Measurements from ENCODE around the gene USP47. TPM values are rescaled to one million over a fixed set of nuclear protein-coding genes. Genes with fewer than 3 reads are reported as not detected.
A peak's percentile ranks its signal among the peaks of the same experiment; 100 is the strongest.

Gene USP47
- total and polyA plus RNA-seq, 5 donors: 35.3 to 57.3 (median 52.5) TPM

DNA sequence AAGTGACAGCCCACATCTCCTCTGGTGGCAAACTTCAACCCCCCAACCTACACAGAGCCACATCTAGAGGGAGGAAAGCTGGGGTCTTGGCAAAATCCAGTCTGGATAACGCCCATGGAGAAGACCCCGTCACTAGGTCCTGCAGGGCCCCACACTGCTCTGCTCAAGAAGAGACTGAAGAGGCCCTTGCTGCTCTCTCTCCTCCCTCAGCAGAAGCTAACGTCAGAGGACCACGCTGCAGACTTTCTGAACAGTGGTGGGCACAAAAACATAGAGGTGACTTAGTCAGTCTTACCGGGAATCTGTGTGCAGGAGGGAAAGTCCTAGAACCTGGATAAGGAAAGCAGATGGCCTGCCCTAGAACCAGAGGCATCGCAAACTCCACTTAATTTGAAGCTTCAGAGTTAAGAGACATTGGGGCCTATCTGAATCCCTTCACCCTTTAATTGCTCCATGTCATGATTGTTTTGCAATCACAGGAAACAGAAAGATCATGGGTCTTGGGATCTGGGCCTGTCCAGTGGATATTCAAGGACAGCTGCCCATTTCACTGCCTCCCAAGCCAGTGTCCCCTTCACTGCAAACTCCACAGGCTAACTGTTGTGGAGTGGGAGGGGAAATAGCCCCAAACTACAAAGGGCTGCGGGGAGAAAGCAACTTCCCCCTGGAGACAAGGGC, 164.9 kb downstream of the USP47 start:
- H3K4me1 ChIP-seq (ENCODE audit: control insufficient read depth, insufficient read depth, low read length): peaks cover 4% of the 10 kb centered on the region
- DNase-seq (no peak), ATAC-seq (no peak)
- 70% methylated on average over 7 of the region's 7 CpGs for WGBS
- peak overlapping the region; percentile 71 for H3K4me3 ChIP-seq (ENCODE audit: low read length)
- peak overlapping the region; percentile 60 for H3K27ac ChIP-seq (ENCODE audit: low read length)
- H3K27me3 ChIP-seq (ENCODE audit: control insufficient read depth, insufficient read depth): no peaks in the 10 kb centered on the region
- no peaks in the 10 kb centered on the region for H3K9me3 ChIP-seq (ENCODE audit: control insufficient read depth, low read length)
- intact Hi-C loops (cut with DNase I): no loop called here

- intact Hi-C loops (cut with DNase I): no loop called here
- DNase-seq: peak in 1 of 3 donors; percentile 64
- peak overlapping the region; percentile 71 for H3K4me3 ChIP-seq (ENCODE audit: low read length)
- H3K9me3 ChIP-seq (ENCODE audit: control insufficient read depth, low read length): no peaks in the 10 kb centered on the region
- H3K27me3 ChIP-seq (ENCODE audit: control insufficient read depth, insufficient read depth): no peaks in the 10 kb centered on the region
- 67% methylated on average over 5 of the region's 5 CpGs for WGBS
- H3K27ac ChIP-seq (ENCODE audit: low read length): peak overlapping the region; percentile 60
- ATAC-seq: peak in 1 of 2 donors; percentile 12
- H3K4me1 ChIP-seq (ENCODE audit: control insufficient read depth, insufficient read depth, low read length): peaks cover 4% of the 10 kb centered on the region
These were observed 165.4 kb downstream of the USP47 start for GRCh38 chr11:12007230-12007593.

GRCh38 chr11:12007769-12008737, 166.3 kb downstream of the USP47 start, which contains the start of gene DKK3:
Gene DKK3 (minus strand): TSS chr11:12008626. CDS start chr11:12008582, 44 bp downstream.
- Histone ChIP-seq H3K4me1 (ENCODE audit: control insufficient read depth, insufficient read depth, low read length) (peaks cover 4% of the 10 kb centered on the region), H3K9me3 (ENCODE audit: control insufficient read depth, low read length) (no peaks in the 10 kb centered on the region), H3K27me3 (ENCODE audit: control insufficient read depth, insufficient read depth) (no peaks in the 10 kb centered on the region), H3K27ac (ENCODE audit: low read length) (peak within 1 kb of the TSS; percentile 92), H3K4me3 (ENCODE audit: low read length) (peak within 1 kb of the TSS; percentile 71)
- intact Hi-C loops (cut with DNase I): no loop called here
- DNase-seq: peak in 2 of 3 donors; percentile 64 to 79
- 5% methylated on average over 71 of the region's 71 CpGs for WGBS
- ATAC-seq: peak; percentile 64 to 68

Other genes with a start within 250 kb of the USP47 start
- gene GALNT18, start 220.0 kb upstream of the USP47 start, total RNA-seq: 10 to 100 TPM; 17.5 to 32.2 (median 25.5) TPM
- gene GALNT18, start 220.0 kb upstream of the USP47 start, polyA plus RNA-seq: 18.4 TPM
- gene DKK3, start 166.7 kb downstream of the USP47 start, total RNA-seq: 1,000 to 10,000 TPM; 2,567 to 3,299 (median 2,969) TPM
- 2,307 TPM for gene DKK3, start 166.7 kb downstream of the USP47 start, polyA plus RNA-seq

All from right cardiac atrium (tissue), 5 donors.